K562 (cell line): ENCODE data around the gene RFX7. TPM values are rescaled to one million over a fixed set of nuclear protein-coding genes. Genes with fewer than 3 reads are reported as not detected.
A peak's percentile ranks its signal among the peaks of the same experiment; 100 is the strongest.

ENCODE experiments used
- ARID2 ChIP-seq: fragments of 450-650 bp; IDR thresholded peaks from 2 replicates; pipeline ENCODE4 v1.6.1; 2017; ENCODE audit warnings: antibody characterized with exemption, mild to moderate bottlenecking
- CBX1 ChIP-seq: sonication (generic); IDR thresholded peaks from 2 replicates; pipeline ENCODE4 v1.6.1; 2016; ENCODE audit warnings: antibody characterized with exemption, low read depth, mild to moderate bottlenecking
- COPS2 ChIP-seq: fragments of 450-650 bp; conservative IDR thresholded peaks from 2 replicates; pipeline ENCODE4 v1.6.1; 2016; ENCODE audit warnings: mild to moderate bottlenecking, moderate library complexity
- EP300 ChIP-seq: IDR thresholded peaks from 2 replicates; pipeline ENCODE4 v1.6.1; 2012; ENCODE audit warnings: low read length, improper control_type of control experiment
- ESRRA ChIP-seq: fragments of 450-650 bp; IDR thresholded peaks from 2 replicates; pipeline ENCODE4 v1.6.1; 2014; ENCODE audit warnings: low read depth, mild to moderate bottlenecking, moderate library complexity, borderline replicate concordance
- GATAD2B ChIP-seq: fragments of 450-650 bp; IDR thresholded peaks from 2 replicates; pipeline ENCODE4 v1.6.1; 2017; ENCODE audit warnings: mild to moderate bottlenecking, borderline replicate concordance
- HSF4 ChIP-seq: fragments of 250-450 bp; sonication (Bioruptor Pico); IDR thresholded peaks from 2 replicates; pipeline ENCODE4 v2.1.2; 2022; ENCODE audit warnings: mild to moderate bottlenecking, moderate library complexity, borderline replicate concordance
- KLF6 ChIP-seq: fragments of 250-450 bp; sonication (Bioruptor Pico); IDR thresholded peaks from 2 replicates; pipeline ENCODE4 v1.4.0; 2020; ENCODE audit warnings: mild to moderate bottlenecking, moderate library complexity, borderline replicate concordance
- MAZ ChIP-seq, 2 experiments: fragments of 450-650 bp in 1 of 2; sonication (generic) in 1 of 2; formaldehyde crosslinking; IDR thresholded peaks in 1 of 2; conservative IDR thresholded peaks in 1 of 2; 2 replicates each; pipeline versions ENCODE4 v1.4.0 to v1.5.0; 2020; ENCODE audit warnings: mild to moderate bottlenecking in 1 of 2, missing genetic modification reagents in 1 of 2
- MBD2 ChIP-seq: sonication (generic); IDR thresholded peaks from 2 replicates; pipeline ENCODE4 v1.6.1; 2016; ENCODE audit warnings: low read depth, borderline replicate concordance
- MTA2 ChIP-seq: fragments of 450-650 bp; IDR thresholded peaks from 2 replicates; pipeline ENCODE4 v1.6.1; 2016; ENCODE audit warnings: low read depth
- RBM15 ChIP-seq: fragments of 200-400 bp; formaldehyde crosslinking; IDR thresholded peaks from 2 replicates; pipeline ENCODE4 v1.6.1; 2018; ENCODE audit warnings: mild to moderate bottlenecking, low read length, moderate library complexity; ENCODE audit not compliant: insufficient read depth
- TAL1 ChIP-seq: fragments of 450-650 bp; IDR thresholded peaks from 2 replicates; pipeline ENCODE4 v1.6.1; 2016; ENCODE audit warnings: mild to moderate bottlenecking
- TCF3 ChIP-seq: sonication (generic); formaldehyde crosslinking; IDR thresholded peaks from 2 replicates; pipeline ENCODE4 v1.4.0; 2020; ENCODE audit warnings: mild to moderate bottlenecking, missing genetic modification reagents
- TGIF2 ChIP-seq: sonication (generic); formaldehyde crosslinking; IDR thresholded peaks from 2 replicates; pipeline ENCODE4 v1.8.1; 2022; ENCODE audit warnings: mild to moderate bottlenecking, missing genetic modification reagents, moderate library complexity
- ZBTB17 ChIP-seq: fragments of 450-650 bp; formaldehyde crosslinking; IDR thresholded peaks from 2 replicates; pipeline ENCODE4 v1.4.0; 2020; ENCODE audit warnings: mild to moderate bottlenecking
- ZKSCAN1 ChIP-seq: fragments of 150-350 bp; IDR thresholded peaks from 2 replicates; pipeline ENCODE4 v1.6.1; 2016; ENCODE audit warnings: low read depth, low read length
- ZNF3 ChIP-seq: fragments of 250-450 bp; sonication (Bioruptor Pico); IDR thresholded peaks from 2 replicates; pipeline ENCODE4 v1.5.0; 2021; ENCODE audit warnings: mild to moderate bottlenecking, moderate library complexity
- ZNF584 ChIP-seq: fragments of 200-800 bp; sonication (Bioruptor generic); IDR thresholded peaks from 2 replicates; pipeline ENCODE4 v1.6.1; 2016; ENCODE audit warnings: low read depth, mild to moderate bottlenecking, missing genetic modification characterization, missing compliant biosample characterization
- ZNF592 ChIP-seq: fragments of 450-650 bp; IDR thresholded peaks from 2 replicates; pipeline ENCODE4 v1.6.1; 2017; ENCODE audit warnings: antibody characterized with exemption, mild to moderate bottlenecking
- ZNF644 ChIP-seq: fragments of 200-800 bp; sonication (Bioruptor generic); IDR thresholded peaks from 2 replicates; pipeline ENCODE4 v1.6.1; 2016; ENCODE audit warnings: low read depth, missing genetic modification characterization, missing compliant biosample characterization
- polyA plus RNA-seq, 8 experiments: library from polyadenylated mRNA; depleted of rRNA in 4 of 8; stranded (reverse) in 5 of 8; unstranded in 3 of 8; fragments of >200 nt; fragmentation: Nextera tagmentation in 2 of 8; fragmentation: Illumina TruSeq in 1 of 8; extraction: Ambion mirVana in 2 of 8; extraction: Trizol in 1 of 8; gene quantifications; 2 replicates each; pipeline versions ENCODE4 v1.2.1 to v1.2.3, GENCODE V29; 2011 to 2014; ENCODE audit warnings: inconsistent platforms in 1 of 8, missing spikeins in 1 of 8
- total RNA-seq, 7 experiments: library from RNA; depleted of rRNA in 6 of 7; stranded (reverse); fragments of >200 nt in 6 of 7; fragmentation: Illumina TruSeq in 2 of 7; extraction: Trizol in 2 of 7; gene quantifications; 2 replicates each; pipeline versions ENCODE4 v1.2.1 to v1.2.3, GENCODE V29; 2011 to 2021; ENCODE audit warnings: low replicate concordance in 1 of 7
- TF ChIP-seq, protein P1 (sequence below): fragments of 450-650 bp; formaldehyde crosslinking; IDR thresholded peaks from 2 replicates; pipeline ENCODE4 v1.4.0; 2020; ENCODE audit warnings: mild to moderate bottlenecking, moderate library complexity
- TF ChIP-seq, protein P2 (sequence below): fragments of 200-800 bp; sonication (Bioruptor generic); IDR thresholded peaks from 2 replicates; pipeline ENCODE4 v1.6.1; 2017; ENCODE audit warnings: missing genetic modification characterization, missing compliant biosample characterization

The RFX7 gene
- total and polyA plus RNA-seq, 9 of the 15 experiments (the other 6 are each of a cell fraction or from before 2014, with no cell fraction given): 2.4 to 17.9 (median 6.3) TPM

GRCh38 chr15:56052395-56053045 is 191.2 kb downstream of the RFX7 start (continued):
- TF ChIP-seq, protein P1, sequence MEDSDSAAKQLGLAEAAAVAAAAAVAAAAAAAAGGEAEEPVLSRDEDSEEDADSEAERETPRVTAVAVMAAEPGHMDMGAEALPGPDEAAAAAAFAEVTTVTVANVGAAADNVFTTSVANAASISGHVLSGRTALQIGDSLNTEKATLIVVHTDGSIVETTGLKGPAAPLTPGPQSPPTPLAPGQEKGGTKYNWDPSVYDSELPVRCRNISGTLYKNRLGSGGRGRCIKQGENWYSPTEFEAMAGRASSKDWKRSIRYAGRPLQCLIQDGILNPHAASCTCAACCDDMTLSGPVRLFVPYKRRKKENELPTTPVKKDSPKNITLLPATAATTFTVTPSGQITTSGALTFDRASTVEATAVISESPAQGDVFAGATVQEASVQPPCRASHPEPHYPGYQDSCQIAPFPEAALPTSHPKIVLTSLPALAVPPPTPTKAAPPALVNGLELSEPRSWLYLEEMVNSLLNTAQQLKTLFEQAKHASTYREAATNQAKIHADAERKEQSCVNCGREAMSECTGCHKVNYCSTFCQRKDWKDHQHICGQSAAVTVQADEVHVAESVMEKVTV (CRISPR knock-in tag): peak; percentile 47; the same call in 1 of the 2 replicates
- TF ChIP-seq ZNF592 (no peak), TAL1 (no peak), TGIF2 (CRISPR knock-in tag) (no peak), MAZ (CRISPR knock-in tag; conservative IDR thresholded peaks at IDR 0.05 in 1 of 2, IDR thresholded peaks at IDR 0.05 in 1 of 2) (no peak), TCF3 (no peak), ZNF3 (CRISPR knock-in tag) (no peak), KLF6 (CRISPR knock-in tag) (no peak), EP300 (no peak), HSF4 (CRISPR knock-in tag) (no peak), MTA2 (no peak), ZKSCAN1 (no peak), RBM15 (no peak), CBX1 (no peak), ZNF644 (tag) (no peak), ZNF584 (CRISPR knock-in tag) (no peak), GATAD2B (no peak), MBD2 (no peak), COPS2 (no peak), ESRRA (no peak), ZBTB17 (no peak), ARID2 (no peak)
- TF ChIP-seq, protein P2, sequence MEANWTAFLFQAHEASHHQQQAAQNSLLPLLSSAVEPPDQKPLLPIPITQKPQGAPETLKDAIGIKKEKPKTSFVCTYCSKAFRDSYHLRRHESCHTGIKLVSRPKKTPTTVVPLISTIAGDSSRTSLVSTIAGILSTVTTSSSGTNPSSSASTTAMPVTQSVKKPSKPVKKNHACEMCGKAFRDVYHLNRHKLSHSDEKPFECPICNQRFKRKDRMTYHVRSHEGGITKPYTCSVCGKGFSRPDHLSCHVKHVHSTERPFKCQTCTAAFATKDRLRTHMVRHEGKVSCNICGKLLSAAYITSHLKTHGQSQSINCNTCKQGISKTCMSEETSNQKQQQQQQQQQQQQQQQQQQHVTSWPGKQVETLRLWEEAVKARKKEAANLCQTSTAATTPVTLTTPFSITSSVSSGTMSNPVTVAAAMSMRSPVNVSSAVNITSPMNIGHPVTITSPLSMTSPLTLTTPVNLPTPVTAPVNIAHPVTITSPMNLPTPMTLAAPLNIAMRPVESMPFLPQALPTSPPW: 0 out of 2 replicates have a peak, but pooled peaks have one; percentile 13
